Skin of body (tissue), 2 donors: ENCODE results near the gene CXXC5. TPM values are rescaled to one million over a fixed set of nuclear protein-coding genes. Genes with fewer than 3 reads are reported as not detected.

Experiments
- DNase-seq: peaks from one replicate; lab custom pipeline; 2025; lab: John Stamatoyannopoulos, UW
- total RNA-seq: library from RNA; depleted of rRNA; stranded (reverse); fragments of >200 nt; gene quantifications from one replicate; pipeline ENCODE4 v1.2.3, GENCODE V29; 2014

The CXXC5 gene
- total RNA-seq, 1 donor from 2014 or later: 29.4 TPM

DNA sequence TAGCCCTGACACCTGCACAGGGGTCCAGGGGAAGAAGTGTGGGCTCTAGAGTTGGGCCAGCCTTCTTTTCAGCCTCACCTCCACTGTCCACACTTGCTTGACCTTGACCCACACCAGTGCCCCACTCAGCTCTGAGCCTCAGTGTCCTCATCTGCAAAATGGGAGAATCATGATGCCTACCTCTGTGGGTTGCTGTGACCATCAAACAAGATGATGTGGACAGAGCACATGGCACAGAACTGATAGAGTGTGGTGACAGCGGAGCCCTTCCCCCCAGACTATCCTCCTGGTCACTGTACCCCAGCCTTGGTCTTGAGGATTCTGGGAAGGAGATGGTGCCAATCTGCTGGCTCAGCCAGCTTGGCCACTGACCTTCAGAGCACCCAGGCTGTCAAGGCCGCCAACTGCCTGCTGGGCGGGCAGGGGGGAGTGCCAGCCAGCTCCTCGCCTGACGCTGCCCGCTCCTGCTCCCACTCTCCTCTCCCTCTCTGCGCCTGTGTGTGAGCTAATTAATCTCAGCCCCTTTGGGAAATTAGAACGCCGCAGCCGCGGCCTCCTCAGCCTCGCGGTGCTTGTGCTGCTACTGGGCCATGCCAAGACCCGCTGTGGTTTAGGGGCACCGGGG is 16.7 kb downstream of the CXXC5 start:
- DNase-seq: no peak

DNA sequence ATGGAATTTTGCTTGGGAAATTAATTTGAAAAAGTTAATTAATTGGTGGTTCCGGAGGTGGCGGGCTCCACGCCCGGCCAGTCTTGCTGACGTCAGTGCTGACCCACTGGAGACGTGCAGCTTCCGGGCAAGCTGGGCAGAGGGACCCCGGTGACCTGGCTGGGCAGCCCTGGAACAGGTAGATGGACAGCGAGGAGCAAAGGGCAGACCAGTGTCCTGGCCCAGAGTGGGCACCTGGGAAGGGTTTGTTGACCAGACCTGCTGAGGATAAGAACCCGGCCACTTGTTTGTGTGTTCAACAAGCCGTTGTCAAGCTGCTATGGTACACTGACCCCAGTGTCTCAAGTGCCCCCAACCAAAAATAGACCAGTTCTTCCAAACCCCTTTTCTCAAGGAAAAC is 17.5 kb downstream of the CXXC5 start:
- no peak for DNase-seq

DNA sequence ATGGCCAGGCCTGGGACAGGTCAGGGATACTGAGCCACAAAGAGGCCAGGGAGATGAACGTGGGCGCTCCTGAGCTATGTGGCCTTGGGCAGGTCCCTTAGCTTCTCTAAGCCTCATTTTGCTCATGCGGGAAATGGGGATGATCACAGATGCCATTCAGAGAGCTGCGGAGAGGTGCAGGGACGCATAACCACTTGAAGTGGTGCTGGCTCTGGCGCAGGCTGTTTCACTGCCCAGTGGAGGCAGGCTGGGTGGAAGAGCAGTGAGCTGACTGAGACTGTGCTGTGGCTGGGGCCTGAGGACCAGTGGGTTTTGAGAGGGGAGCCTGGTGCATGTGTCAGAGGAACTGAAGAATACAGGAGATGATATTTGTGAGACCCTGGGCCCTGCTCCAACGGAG is 18.4 kb downstream of the CXXC5 start:
- no peak for DNase-seq

DNA sequence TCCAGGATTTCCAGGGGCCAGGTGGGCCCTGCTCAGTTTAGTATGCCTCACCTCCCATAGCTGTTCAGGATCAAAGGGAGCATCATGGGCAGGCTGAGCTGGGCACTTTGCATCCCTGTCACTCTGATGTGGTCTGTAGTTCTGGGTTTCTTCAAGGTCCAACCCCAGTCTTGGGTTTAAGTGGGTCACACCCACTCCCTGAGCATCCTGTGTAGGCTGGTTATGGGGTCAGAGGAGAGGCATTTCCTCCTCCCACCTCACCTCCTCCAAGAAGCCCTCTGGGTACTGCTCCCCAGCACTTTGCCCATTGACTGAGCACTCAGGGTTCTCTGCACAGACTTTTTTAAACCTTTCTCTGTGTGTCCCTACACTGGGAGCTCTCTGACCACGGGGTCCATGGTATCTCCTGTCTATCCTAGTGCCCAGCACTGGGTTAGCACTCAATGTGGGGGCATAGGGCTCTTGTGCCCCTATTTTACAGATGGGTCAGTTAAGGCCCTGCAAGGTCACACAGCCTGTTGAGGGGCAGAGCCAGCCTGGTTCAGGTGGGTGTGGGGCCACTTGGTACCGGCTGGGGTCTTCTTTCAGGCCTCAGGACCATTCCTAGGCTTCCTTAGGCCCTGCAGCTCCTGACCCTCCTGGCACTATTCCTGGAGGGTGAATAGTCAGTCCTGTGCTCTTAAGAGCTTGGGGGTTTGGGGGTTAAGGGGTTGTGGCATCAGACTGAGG is 19.0 kb downstream of the CXXC5 start:
- no peak for DNase-seq

DNA sequence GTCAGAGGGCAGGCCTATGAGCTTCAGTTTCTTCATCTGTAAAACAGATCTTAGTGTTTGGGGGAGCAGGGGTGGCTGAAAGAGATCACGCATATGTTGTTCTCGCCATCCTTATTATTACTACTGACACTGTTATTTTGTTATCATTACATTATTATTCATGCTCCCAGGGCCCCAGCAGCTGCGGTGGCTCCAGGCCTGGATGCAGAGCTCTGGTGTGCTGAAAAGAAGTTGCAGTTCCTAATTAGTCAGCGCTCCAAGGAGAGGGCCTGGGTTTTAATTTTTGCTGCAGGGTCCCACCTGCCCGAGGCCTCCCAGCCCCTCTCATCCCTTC is 19.5 kb downstream of the CXXC5 start:
- DNase-seq: peak; percentile 27

DNA sequence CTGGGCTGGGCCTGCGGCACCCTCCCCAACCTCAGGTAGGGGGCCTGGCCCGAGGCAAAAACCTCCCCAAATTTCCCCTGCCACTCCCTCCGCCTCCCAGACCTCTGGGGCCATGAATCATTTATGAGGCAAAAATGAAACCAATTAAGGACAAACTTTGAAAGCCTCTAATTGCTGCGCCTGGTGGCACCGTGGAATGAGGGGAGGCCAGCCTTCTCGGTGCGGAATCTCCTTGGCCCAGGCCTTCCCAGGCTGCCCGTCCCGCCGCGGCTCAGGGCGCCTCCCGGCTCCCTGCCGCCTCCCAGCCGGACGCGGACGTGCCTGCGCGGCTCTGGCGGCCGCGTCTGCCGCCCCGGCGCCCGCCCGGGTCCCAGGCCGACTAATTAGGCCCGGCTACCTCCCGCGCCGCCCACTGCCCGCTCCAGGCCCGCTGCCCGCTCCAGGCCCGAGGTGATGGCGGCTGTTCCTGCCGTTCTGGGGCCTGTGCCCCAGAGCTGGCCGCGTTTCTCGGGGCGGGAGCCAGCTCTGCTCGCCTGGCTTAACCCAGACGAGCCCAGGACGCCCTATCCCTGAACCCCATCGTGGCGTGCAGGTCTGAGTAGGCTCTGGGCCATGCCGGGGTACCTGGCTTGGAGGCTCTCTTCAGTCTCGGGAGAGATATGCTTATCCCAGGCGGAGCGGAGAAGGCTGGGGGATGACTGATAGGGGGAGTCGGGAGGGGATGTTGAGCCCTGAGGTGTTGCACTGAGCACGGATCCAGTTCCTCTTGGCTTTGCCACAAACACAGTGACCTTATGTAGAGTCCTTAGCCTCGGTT is 20.1 kb downstream of the CXXC5 start:
- no peak for DNase-seq

DNA sequence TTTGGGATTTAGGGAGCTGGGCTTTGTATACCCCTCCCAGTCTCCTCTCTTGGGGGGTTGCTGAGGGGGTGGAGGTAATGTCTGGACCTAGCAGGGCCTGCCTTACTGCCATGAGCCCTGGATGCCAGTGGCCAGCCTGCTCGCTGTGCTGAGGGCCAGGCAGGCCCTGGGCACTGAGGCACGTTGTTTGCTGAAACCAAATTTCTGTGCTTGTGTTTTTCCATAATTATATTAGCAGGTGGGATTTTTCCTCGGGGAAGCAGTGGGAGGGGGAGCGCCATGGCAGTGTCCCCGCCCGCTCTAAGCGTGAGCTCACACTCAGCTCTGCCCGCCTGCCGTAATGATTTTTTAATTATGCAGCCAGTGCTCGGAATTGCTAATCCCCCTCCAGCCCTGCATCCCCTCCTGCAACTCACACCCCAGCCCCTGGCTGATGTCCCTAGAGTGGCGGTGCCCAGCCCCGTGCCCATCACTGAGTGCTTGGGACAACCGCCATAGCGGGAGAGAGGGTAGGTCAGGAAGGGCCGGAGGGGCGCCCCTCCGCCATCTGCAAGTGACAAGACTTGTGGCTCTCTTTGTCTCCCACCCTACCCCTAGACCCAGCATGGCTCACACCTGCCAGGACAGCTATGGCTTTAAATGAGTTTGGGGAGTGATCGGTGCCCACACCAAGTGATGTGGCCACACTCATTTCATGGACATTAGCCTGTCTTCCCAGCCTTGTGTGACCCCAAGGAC is 20.9 kb downstream of the CXXC5 start:
- DNase-seq: no peak

DNA sequence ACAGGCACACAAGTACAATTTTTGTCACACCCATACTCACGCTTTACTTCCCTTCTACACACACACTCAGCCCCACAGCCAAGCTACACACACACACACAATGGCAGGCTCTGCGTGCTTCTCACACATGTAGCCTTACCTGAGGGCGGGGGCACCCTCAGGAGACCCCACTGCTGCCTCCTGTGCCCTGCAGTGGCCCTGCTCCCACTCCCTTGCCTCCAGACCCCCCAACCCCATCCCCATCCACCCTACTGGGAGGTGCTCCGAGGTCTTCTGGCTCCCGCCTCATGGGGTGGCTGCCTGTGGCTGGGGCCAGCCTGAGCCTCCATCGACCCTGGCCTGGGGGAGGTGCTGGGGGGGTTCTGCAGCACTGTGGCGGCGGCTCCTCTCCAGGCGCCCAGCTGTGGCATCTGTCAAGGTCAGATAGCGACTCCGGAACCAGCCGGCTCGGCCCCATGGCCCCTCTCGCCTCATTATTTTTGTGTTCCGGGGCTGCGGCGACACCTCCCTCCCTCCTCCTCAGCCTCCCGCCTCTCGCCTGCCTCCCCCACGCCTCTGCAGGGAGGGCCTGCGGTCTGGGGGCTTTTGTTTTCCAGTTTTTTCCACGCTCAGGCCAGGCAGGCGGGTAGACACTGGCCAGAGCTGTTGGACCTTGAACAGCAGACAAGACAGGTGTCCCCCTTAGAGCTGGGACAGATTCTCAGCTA is 21.7 kb downstream of the CXXC5 start:
- no peak for DNase-seq

DNA sequence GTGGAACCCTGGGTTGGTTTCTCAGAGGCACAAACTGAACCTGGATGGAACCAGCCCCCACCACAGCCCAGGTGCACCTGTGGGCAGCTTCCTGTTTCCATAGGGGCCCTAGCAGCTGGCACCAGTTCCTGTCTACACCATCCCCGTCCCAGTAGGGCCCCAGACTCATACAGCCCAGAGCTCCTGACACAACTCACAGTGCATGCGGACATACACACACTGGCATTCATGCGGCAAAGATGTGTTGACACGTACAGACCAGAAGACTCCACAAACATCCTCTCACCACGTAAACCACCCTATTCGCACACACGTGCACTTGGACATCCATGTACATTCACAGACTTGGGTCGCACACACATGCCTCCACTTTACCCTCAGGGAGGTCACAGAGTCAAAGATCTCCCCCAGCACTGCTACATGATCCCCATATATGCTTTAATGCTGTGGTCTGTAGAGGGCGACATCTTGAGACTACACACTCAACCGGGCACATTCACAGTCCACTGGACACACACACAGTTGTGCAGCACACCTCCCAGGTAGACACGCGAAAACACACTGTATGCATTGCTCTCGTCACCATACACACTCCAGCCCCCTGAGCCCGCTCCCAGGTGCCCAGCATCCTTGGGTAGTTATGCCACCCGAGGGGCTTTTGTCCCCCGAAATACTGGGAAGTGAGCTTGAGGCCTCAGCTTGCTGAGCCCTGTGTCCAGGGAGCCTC is 22.4 kb downstream of the CXXC5 start:
- DNase-seq: no peak

DNA sequence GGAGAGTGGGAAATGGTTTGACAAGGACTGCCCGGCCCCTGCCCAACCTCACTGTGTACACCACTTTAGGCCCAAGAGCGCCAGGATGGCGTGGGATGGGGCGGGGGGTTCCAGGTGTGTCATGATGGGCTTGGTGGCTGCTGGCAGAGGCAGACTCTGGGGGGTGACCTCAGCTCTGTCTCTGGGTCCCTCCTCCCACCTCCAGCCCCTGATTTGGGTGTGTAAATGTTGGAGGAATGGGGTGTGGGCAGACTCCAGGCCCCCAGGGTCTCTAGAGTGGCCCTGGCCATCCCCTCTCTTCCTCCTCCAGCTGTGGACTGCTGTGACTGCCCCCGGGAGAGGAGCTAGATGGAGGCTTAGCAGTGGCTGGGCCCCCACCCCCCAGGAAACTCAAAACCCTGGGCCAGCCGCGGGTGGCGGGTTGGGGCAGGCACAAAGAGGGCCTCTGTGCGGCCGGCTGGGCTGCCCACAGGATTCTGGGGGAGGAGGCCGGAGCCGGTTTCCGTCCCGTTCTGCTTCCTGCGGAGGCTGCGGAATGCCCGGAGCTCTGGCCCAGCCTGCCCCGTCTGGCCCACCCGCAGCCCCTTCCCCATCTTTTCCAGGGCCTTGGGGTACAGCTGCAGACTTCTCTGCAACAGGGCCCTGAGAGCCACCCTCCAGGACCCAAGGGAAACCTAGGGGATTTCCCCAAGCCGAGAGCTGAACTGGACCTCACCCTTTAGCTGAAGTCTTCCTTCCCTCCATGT is 23.1 kb downstream of the CXXC5 start:
- DNase-seq: no peak

DNA sequence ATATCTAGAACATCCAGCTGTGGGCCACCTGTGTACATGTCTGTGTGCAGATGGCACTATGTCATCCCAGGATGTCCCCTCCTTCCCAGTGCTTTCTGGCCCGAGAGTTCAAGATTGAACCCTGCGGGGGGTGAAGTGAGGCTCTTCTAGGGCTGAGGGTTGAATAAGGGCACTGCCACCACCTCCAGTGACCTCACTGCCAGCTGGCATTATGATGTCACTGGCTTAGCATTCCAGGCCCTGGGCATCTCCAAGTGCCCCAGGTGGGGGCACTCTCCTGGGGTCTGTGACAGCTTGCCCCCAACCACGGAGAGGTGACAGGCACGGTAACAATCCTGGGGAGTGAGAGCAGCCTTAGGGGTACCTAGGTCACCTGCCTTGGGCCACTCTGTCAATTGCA is 27.1 kb downstream of the CXXC5 start:
- DNase-seq: no peak

DNA sequence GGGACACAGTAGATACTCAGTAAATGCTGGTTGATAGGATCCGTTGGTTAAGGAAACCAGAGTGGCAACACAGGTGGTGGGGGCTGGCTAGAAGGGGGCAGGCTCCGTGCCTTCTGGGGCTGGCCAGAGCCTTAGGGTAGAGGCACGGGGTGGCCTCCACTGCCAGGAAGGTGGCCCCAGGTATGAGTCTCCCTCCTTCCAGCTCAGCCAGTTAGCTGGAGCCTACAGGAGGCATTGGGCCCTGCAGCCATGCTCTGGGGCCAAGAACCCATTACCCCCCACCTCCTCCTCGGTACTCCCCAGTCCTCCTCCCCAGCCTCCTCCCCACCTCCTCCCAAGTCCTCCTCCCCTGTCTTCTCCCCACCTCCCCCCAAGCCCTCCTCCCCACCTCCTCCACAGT is 27.7 kb downstream of the CXXC5 start:
- DNase-seq: no peak

DNA sequence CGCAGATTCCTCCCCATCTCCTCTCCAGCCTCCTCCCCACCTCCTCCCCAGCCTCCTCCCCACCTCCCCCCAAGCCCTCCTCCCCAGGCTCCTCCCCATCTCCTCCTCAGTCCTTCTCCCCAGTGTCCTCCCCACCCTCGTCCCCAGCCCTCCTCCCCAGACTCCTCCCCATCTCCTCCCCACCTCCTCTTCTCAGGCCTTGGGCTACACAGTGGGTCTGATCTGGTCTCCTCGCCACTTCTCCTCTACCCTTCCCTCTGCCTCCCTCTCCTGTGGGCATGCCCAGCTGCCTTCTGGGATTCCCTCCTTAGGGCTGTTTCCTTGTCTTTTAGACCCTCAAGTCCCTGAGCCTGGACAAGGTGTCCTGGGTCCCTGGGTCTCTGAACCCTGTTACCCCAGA is 28.3 kb downstream of the CXXC5 start:
- DNase-seq: no peak

DNA sequence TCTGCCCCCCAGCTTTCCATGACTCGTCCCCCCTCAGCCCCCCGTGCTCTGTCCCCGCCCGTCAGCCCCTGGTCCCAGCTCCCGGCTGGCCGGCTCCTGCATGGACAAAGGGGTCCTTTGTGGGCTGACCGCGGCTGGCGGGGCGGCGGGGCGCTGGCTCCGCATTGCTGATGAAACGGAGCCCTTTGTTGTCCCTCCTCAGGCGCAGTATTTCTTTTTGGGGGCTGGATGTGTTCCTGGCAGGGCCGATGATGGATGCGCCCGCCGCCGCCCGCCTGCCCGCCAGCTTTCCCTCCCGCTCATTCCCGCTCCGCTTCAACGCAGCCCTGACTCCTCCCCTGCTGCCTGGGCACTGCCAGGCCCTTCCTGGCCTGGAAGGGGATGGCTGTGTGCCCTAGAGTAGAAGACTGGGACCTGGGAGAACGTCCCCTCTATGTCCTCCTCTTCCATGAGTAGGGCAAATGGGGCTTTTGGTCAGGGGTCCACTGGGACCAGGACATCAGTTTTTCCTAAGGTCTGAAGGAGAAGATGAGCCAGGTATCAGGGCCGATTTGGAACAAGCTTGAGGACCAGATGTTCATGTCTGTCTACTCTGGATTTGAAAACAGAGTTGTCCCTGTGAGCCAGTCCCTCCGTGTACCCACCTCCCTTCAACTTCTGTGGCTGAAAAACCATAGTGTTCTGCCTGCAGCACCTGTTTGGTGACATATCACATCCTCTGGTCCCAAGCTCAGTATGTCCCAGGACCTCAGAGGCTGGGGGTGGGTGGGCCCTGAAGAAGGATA is 29.0 kb downstream of the CXXC5 start:
- DNase-seq: no peak

DNA sequence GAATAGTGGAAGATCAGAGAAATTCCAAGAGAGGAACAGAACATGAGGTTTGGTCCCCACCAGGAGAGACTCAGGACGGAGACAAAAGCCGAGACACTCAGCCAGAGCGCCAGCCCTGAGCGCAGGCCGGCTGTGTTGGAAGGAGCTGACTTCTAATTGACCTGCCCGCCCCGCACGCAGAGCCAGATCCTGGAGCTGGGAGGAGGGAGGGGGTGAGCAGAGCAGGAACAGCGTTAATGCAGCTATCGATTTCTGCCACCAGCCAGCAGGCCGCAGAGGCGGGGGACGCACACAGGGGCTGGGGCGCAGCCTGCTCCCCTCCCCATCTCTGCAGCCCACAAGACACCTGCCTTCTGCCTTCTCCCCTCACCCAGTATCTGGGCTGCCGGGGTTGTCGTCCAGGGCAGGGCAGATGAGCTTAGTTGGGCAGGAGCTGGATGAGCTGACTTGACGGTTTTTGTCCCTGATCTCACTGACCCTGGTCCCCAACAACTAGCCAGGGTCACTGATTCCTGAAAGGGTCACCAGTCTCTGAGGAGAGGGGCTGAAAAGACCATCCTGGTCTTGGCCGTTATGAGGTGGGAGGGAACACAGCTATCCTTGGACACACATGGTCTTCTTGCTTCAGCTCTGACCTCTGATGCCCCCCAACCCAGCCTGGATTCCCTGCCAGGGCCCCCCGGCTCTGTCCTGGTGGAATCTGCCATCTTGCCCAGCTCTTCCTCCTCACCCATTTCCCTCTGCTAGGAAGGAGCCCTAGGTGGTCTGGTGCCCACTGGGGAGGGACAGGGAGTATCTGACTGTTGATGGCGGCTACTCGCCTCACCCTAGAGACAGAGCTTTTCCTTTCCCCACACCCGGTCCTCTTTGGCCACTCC is 29.8 kb downstream of the CXXC5 start:
- DNase-seq: no peak

DNA sequence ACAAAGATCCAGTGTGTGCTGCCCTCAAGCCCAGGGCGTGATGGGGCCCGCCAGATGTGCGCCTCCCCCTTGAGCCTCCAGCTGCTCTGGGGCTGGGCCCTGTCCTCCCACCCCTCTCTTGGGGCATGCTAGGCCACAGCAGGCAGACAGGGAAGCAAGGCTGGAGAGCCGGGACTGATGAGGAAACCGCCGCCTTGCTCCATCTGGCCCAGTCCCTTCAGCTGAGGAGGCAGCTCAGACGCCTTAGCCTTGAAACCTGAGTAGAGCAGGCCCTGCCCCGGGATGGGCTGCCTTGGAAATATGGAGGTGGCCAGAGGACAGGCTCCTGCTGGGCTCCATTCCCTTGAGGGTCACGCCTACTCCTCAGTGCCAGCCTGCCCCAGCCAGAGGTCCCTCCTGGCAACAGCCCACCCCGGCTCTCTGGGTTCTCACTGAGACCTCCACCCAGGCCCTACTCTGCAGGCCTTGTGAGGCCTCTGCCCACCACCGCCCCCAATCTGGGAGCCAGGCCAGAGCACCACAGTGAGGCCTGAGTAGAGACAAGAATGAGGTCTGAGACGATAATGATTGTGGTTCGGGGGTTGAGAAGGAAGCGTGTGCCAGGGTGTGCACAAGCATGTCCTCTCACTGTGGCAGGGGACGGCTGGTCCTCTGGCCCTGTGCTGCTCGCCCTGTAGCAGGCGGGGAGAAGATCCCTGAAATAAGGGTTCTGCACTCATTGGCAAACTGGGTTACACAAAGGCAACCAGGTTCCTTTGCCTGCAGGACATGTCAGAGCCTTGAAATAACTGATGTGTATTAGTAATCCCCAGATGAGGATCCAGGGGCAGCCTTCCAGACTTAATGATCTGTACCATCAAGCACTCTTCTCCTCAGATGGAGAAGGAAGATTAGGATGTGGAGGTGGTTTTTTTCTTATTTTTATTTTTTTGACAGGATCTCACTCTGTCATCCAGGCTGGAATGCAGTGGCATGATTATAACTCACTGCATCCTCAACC is 30.9 kb downstream of the CXXC5 start:
- DNase-seq: no peak
